Astrocyte (in vitro differentiated cells and primary cell): ENCODE measurements around the gene BAZ1A. TPM values are rescaled to one million over a fixed set of nuclear protein-coding genes. Genes with fewer than 3 reads are reported as not detected.

ENCODE experiments used
- DNase-seq: peaks from one replicate; pipeline ENCODE4 v3.0.0-alpha.2; 2010; ENCODE audit warnings: low read depth
- FAIRE-seq: peaks from 2 replicates; lab custom pipeline; 2011; peaks lifted over from hg19 to GRCh38; lab: Jason Lieb, UNC
- H2AFZ ChIP-seq: 2 replicates; pipeline ENCODE4 v1.6.0; 2012; ENCODE audit warnings: low read depth, low read length, inconsistent platforms
- H3K27ac ChIP-seq: 2 replicates; pipeline ENCODE4 v1.5.1; 2011; ENCODE audit warnings: low read depth, low read length, inconsistent platforms
- H3K27me3 ChIP-seq: 2 replicates; pipeline ENCODE4 v1.6.0; 2011; ENCODE audit warnings: low read length, inconsistent platforms; ENCODE audit not compliant: insufficient read depth
- H3K36me3 ChIP-seq: 2 replicates; pipeline ENCODE4 v1.5.1; 2011; ENCODE audit warnings: low read length, inconsistent platforms; ENCODE audit not compliant: insufficient read depth
- H3K4me1 ChIP-seq: 2 replicates; pipeline ENCODE4 v1.5.1; 2011; ENCODE audit warnings: low read length, inconsistent platforms; ENCODE audit not compliant: insufficient read depth
- H3K4me2 ChIP-seq: 2 replicates; pipeline ENCODE4 v1.6.0; 2012; ENCODE audit warnings: low read length, inconsistent platforms
- H3K4me3 ChIP-seq: 2 replicates; pipeline ENCODE4 v1.5.1; 2011; ENCODE audit warnings: low read depth, mild to moderate bottlenecking, low read length, inconsistent platforms; ENCODE audit not compliant: insufficient read depth
- H3K79me2 ChIP-seq: 2 replicates; pipeline ENCODE4 v1.6.0; 2012; ENCODE audit warnings: mild to moderate bottlenecking, low read length, inconsistent platforms; ENCODE audit not compliant: insufficient read depth
- H3K9ac ChIP-seq: 2 replicates; pipeline ENCODE4 v1.6.0; 2012; ENCODE audit warnings: mild to moderate bottlenecking, low read length, inconsistent platforms
- H3K9me3 ChIP-seq: 2 replicates; pipeline ENCODE4 v1.5.1; 2012; ENCODE audit warnings: low read depth, mild to moderate bottlenecking, low read length, inconsistent platforms; ENCODE audit not compliant: insufficient read depth
- H4K20me1 ChIP-seq: 2 replicates; pipeline ENCODE4 v1.6.0; 2012; ENCODE audit warnings: low read length, inconsistent platforms; ENCODE audit not compliant: insufficient read depth
- H3K27ac Mint-ChIP-seq: one replicate; pipeline ENCODE4 v1.8.0; 2021; ENCODE audit warnings: mild to moderate bottlenecking, mixed read lengths; ENCODE audit not compliant: unreplicated experiment
- H3K27me3 Mint-ChIP-seq: one replicate; pipeline ENCODE4 v1.8.0; 2021; ENCODE audit warnings: low read depth, mixed read lengths; ENCODE audit not compliant: unreplicated experiment
- H3K36me3 Mint-ChIP-seq: one replicate; pipeline ENCODE4 v1.8.0; 2021; ENCODE audit warnings: low read depth, mixed read lengths; ENCODE audit not compliant: unreplicated experiment
- H3K4me1 Mint-ChIP-seq: one replicate; pipeline ENCODE4 v1.8.0; 2021; ENCODE audit warnings: low read depth, mixed read lengths; ENCODE audit not compliant: unreplicated experiment
- H3K4me3 Mint-ChIP-seq: one replicate; pipeline ENCODE4 v1.8.0; 2021; ENCODE audit warnings: mild to moderate bottlenecking, moderate library complexity, mixed read lengths; ENCODE audit not compliant: unreplicated experiment
- H3K9me3 Mint-ChIP-seq: one replicate; pipeline ENCODE4 v1.8.0; 2021; ENCODE audit warnings: mild to moderate bottlenecking, mixed read lengths; ENCODE audit not compliant: unreplicated experiment
- CTCF ChIP-seq: IDR thresholded peaks from 2 replicates; pipeline ENCODE4 v1.5.1; 2011; ENCODE audit warnings: low read depth, mild to moderate bottlenecking, inconsistent platforms, low read length, moderate library complexity; ENCODE audit not compliant: insufficient read depth
- EZH2 ChIP-seq: IDR thresholded peaks from 2 replicates; pipeline ENCODE4 v1.6.1; 2012; ENCODE audit warnings: mild to moderate bottlenecking, low read length, inconsistent platforms; ENCODE audit not compliant: insufficient read depth
- total RNA-seq: library from RNA; stranded (reverse); gene quantifications from 2 replicates; pipeline ENCODE4 v1.2.1, GENCODE V29; 2021

Gene BAZ1A
- total RNA-seq, 1 donor from 2014 or later = 36.9 TPM

GRCh38 chr14:34711796-34712712, 163.1 kb downstream of the BAZ1A start:
- FAIRE-seq (no peak), DNase-seq (no peak)
- Mint-ChIP-seq H3K4me3 (peak overlapping the region; percentile 47), H3K36me3 (no peaks in the 10 kb centered on the region), H3K27me3 (no peaks in the 10 kb centered on the region), H3K4me1 (peaks cover 29% of the 10 kb centered on the region), H3K27ac (no peak overlapping the region), H3K9me3 (no peaks in the 10 kb centered on the region)
- Histone ChIP-seq H3K4me3 (peak overlapping the region; percentile 8), H2AFZ (no peak overlapping the region), H3K36me3 (peaks cover 21% of the 10 kb centered on the region), H3K27ac (peak overlapping the region; percentile 63), H3K9ac (peak overlapping the region; percentile 40), H3K4me1 (peaks cover 29% of the 10 kb centered on the region), H4K20me1 (no peaks in the 10 kb centered on the region), H3K27me3 (no peaks in the 10 kb centered on the region), H3K9me3 (no peaks in the 10 kb centered on the region), H3K4me2 (peak overlapping the region; percentile 83), H3K79me2 (peaks cover 37% of the 10 kb centered on the region)
- TF ChIP-seq EZH2 = no peak
- no peak for TF ChIP-seq CTCF

GRCh38 chr14:34711169-34711568, 164.0 kb downstream of the BAZ1A start:
- peak overlapping the region; percentile 63 for H3K27ac ChIP-seq
- no peak for TF ChIP-seq CTCF
- TF ChIP-seq EZH2 = no peak
- Mint-ChIP-seq H3K4me3 (peak overlapping the region; percentile 22), H3K36me3 (no peaks in the 10 kb centered on the region), H3K4me1 (peaks cover 29% of the 10 kb centered on the region), H3K27me3 (no peaks in the 10 kb centered on the region), H3K9me3 (no peaks in the 10 kb centered on the region), H3K27ac (peak overlapping the region; percentile 43)
- H3K4me2 ChIP-seq = peak overlapping the region; percentile 83
- H3K4me3 ChIP-seq = peak overlapping the region; percentile 7
- peak; percentile 91 for DNase-seq
- no peaks in the 10 kb centered on the region for H3K9me3 ChIP-seq
- H3K4me1 ChIP-seq = peaks cover 29% of the 10 kb centered on the region
- peak overlapping the region; percentile 40 for H3K9ac ChIP-seq
- no peaks in the 10 kb centered on the region for H4K20me1 ChIP-seq
- H3K27me3 ChIP-seq = no peaks in the 10 kb centered on the region
- peak; percentile 32 for FAIRE-seq
- peaks cover 37% of the 10 kb centered on the region for H3K79me2 ChIP-seq
- no peak overlapping the region for H2AFZ ChIP-seq
- peaks cover 21% of the 10 kb centered on the region for H3K36me3 ChIP-seq

- H3K4me3 Mint-ChIP-seq = peak overlapping the region; percentile 15
- no peaks in the 10 kb centered on the region for H3K9me3 Mint-ChIP-seq
Measured at GRCh38 chr14:34710744-34711143, 164.4 kb downstream of the BAZ1A start.

More at GRCh38 chr14:34710744-34711143, 164.4 kb downstream of the BAZ1A start:
- H3K27me3 ChIP-seq = no peaks in the 10 kb centered on the region
- peaks cover 37% of the 10 kb centered on the region for H3K79me2 ChIP-seq
- H3K4me2 ChIP-seq = peak overlapping the region; percentile 83
- DNase-seq (peak; percentile 43), FAIRE-seq (no peak)
- peaks cover 26% of the 10 kb centered on the region for H3K4me1 Mint-ChIP-seq
- H2AFZ ChIP-seq = no peak overlapping the region
- peaks cover 21% of the 10 kb centered on the region for H3K36me3 ChIP-seq
- no peak for TF ChIP-seq CTCF
- TF ChIP-seq EZH2 = no peak
- no peaks in the 10 kb centered on the region for H3K27me3 Mint-ChIP-seq
- H3K9ac ChIP-seq = peak overlapping the region; percentile 40
- peak overlapping the region; percentile 63 for H3K27ac ChIP-seq
- peak overlapping the region; percentile 43 for H3K27ac Mint-ChIP-seq
- no peaks in the 10 kb centered on the region for H3K9me3 ChIP-seq
- H3K4me3 ChIP-seq = peak overlapping the region; percentile 7
- H3K4me1 ChIP-seq = peaks cover 29% of the 10 kb centered on the region
- H3K36me3 Mint-ChIP-seq = no peaks in the 10 kb centered on the region
- no peaks in the 10 kb centered on the region for H4K20me1 ChIP-seq
